SK-N-DZ (cell line): ENCODE data around the gene FFAR3.
"Not testable (repeated sequence)": the region's sequence is repeated elsewhere in the genome, so short reads cannot be mapped to it uniquely, and the experiment has no call there.

Source experiments
- DNase-seq: peaks from one replicate; pipeline ENCODE4 v3.0.0-alpha.2; 2015; ENCODE audit warnings: low spot score

The FFAR3 gene

GRCh38 chr19:35401416-35401815 lies 43.2 kb downstream of the FFAR3 start:
- not testable (repeated sequence) for DNase-seq

- DNase-seq, result no peak
Observed at GRCh38 chr19:35403116-35403760, 45.0 kb downstream of the FFAR3 start.

- DNase-seq, result no peak
Observed at GRCh38 chr19:35404879-35405622, 46.8 kb downstream of the FFAR3 start.

- no peak for DNase-seq
Observed at GRCh38 chr19:35407619-35408018, 49.4 kb downstream of the FFAR3 start.

GRCh38 chr19:35408284-35409171 lies 50.3 kb downstream of the FFAR3 start:
- no peak for DNase-seq

- no peak for DNase-seq
Observed at GRCh38 chr19:35409191-35409590, 50.9 kb downstream of the FFAR3 start.
